ENCODE measurements around the gene DPP6. TPM values are rescaled to one million over a fixed set of nuclear protein-coding genes. Genes with fewer than 3 reads are reported as not detected.

The DPP6 gene
- total RNA-seq, 1 donor from 2014 or later = not detected

- H3K4me1 Mint-ChIP-seq (ENCODE audit: low read depth, unreplicated experiment) = no peaks in the 10 kb centered on the region
- peaks cover 13% of the 10 kb centered on the region for H3K9me3 Mint-ChIP-seq (ENCODE audit: unreplicated experiment)
- DNase-seq = no peak
- no peak overlapping the region for H3K4me3 Mint-ChIP-seq (ENCODE audit: unreplicated experiment)
- H3K36me3 Mint-ChIP-seq (ENCODE audit: unreplicated experiment) = peaks cover 10% of the 10 kb centered on the region
- TF ChIP-seq CTCF (IDR thresholded peaks at IDR 0.05; ENCODE audit: partially characterized antibody, unreplicated experiment) = no peak
- H3K27me3 Mint-ChIP-seq (ENCODE audit: unreplicated experiment) = peaks cover 2% of the 10 kb centered on the region
- no peak overlapping the region for H3K27ac Mint-ChIP-seq (ENCODE audit: unreplicated experiment)
These were observed 568.0 kb downstream of the DPP6 start for GRCh38 chr7:154620141-154620755.

- TF ChIP-seq CTCF (IDR thresholded peaks at IDR 0.05; ENCODE audit: partially characterized antibody, unreplicated experiment) = no peak
- Mint-ChIP-seq H3K27me3 (ENCODE audit: unreplicated experiment) (peaks cover 4% of the 10 kb centered on the region), H3K4me1 (ENCODE audit: low read depth, unreplicated experiment) (no peaks in the 10 kb centered on the region), H3K27ac (ENCODE audit: unreplicated experiment) (no peak overlapping the region), H3K36me3 (ENCODE audit: unreplicated experiment) (peaks cover 12% of the 10 kb centered on the region), H3K9me3 (ENCODE audit: unreplicated experiment) (peaks cover 17% of the 10 kb centered on the region), H3K4me3 (ENCODE audit: unreplicated experiment) (no peak overlapping the region)
- no peak for DNase-seq
These were observed 571.2 kb downstream of the DPP6 start for GRCh38 chr7:154623399-154623798.

- H3K9me3 Mint-ChIP-seq (ENCODE audit: unreplicated experiment) = peaks cover 33% of the 10 kb centered on the region
- H3K4me3 Mint-ChIP-seq (ENCODE audit: unreplicated experiment) = no peak overlapping the region
- DNase-seq = no peak
- H3K36me3 Mint-ChIP-seq (ENCODE audit: unreplicated experiment) = peaks cover 13% of the 10 kb centered on the region
- H3K27ac Mint-ChIP-seq (ENCODE audit: unreplicated experiment) = no peak overlapping the region
- no peak for TF ChIP-seq CTCF (IDR thresholded peaks at IDR 0.05; ENCODE audit: partially characterized antibody, unreplicated experiment)
- no peaks in the 10 kb centered on the region for H3K4me1 Mint-ChIP-seq (ENCODE audit: low read depth, unreplicated experiment)
- peaks cover 2% of the 10 kb centered on the region for H3K27me3 Mint-ChIP-seq (ENCODE audit: unreplicated experiment)
These were observed 575.6 kb downstream of the DPP6 start for GRCh38 chr7:154627646-154628290.

GRCh38 chr7:154628556-154628955 is 576.4 kb downstream of the DPP6 start:
- peaks cover 2% of the 10 kb centered on the region for H3K27me3 Mint-ChIP-seq (ENCODE audit: unreplicated experiment)
- peaks cover 29% of the 10 kb centered on the region for H3K9me3 Mint-ChIP-seq (ENCODE audit: unreplicated experiment)
- H3K36me3 Mint-ChIP-seq (ENCODE audit: unreplicated experiment) = peaks cover 10% of the 10 kb centered on the region
- H3K4me3 Mint-ChIP-seq (ENCODE audit: unreplicated experiment) = no peak overlapping the region
- DNase-seq = no peak
- H3K4me1 Mint-ChIP-seq (ENCODE audit: low read depth, unreplicated experiment) = no peaks in the 10 kb centered on the region
- no peak for TF ChIP-seq CTCF (IDR thresholded peaks at IDR 0.05; ENCODE audit: partially characterized antibody, unreplicated experiment)
- H3K27ac Mint-ChIP-seq (ENCODE audit: unreplicated experiment) = no peak overlapping the region

- no peak for TF ChIP-seq CTCF (IDR thresholded peaks at IDR 0.05; ENCODE audit: partially characterized antibody, unreplicated experiment)
- peaks cover 19% of the 10 kb centered on the region for H3K36me3 Mint-ChIP-seq (ENCODE audit: unreplicated experiment)
- no peak overlapping the region for H3K27ac Mint-ChIP-seq (ENCODE audit: unreplicated experiment)
- no peak overlapping the region for H3K4me3 Mint-ChIP-seq (ENCODE audit: unreplicated experiment)
- peaks cover 33% of the 10 kb centered on the region for H3K9me3 Mint-ChIP-seq (ENCODE audit: unreplicated experiment)
- H3K27me3 Mint-ChIP-seq (ENCODE audit: unreplicated experiment) = peaks cover 2% of the 10 kb centered on the region
- no peaks in the 10 kb centered on the region for H3K4me1 Mint-ChIP-seq (ENCODE audit: low read depth, unreplicated experiment)
- DNase-seq = no peak
These were observed 579.0 kb downstream of the DPP6 start for GRCh38 chr7:154631162-154631561.

Measured in glutamatergic neuron (in vitro differentiated cells).